Caki2 (cell line): Measurements from ENCODE around the gene USP7. TPM values are rescaled to one million over a fixed set of nuclear protein-coding genes. Genes with fewer than 3 reads are reported as not detected.

ENCODE experiments used
- DNase-seq: peaks from one replicate; pipeline ENCODE4 v3.0.0-alpha.2; 2015; ENCODE audit warnings: low read depth
- in situ Hi-C: cut with HindIII; loops from 2 replicates; pipeline ENCODE4 v1.10.0; 2016; ENCODE audit warnings: low sequenced_read_pairs, low pct_unique_long_range_greater_than_20kb, mixed read lengths
- total RNA-seq: library from RNA; depleted of rRNA; stranded (reverse); fragments of >200 nt; shearing (Covaris generic); gene quantifications from 2 replicates; pipeline ENCODE4 v1.2.3, GENCODE V29; 2014; ENCODE audit warnings: low replicate concordance

USP7 gene
- total RNA-seq, 1 experiment from 2014 or later = 14.9 TPM

DNA sequence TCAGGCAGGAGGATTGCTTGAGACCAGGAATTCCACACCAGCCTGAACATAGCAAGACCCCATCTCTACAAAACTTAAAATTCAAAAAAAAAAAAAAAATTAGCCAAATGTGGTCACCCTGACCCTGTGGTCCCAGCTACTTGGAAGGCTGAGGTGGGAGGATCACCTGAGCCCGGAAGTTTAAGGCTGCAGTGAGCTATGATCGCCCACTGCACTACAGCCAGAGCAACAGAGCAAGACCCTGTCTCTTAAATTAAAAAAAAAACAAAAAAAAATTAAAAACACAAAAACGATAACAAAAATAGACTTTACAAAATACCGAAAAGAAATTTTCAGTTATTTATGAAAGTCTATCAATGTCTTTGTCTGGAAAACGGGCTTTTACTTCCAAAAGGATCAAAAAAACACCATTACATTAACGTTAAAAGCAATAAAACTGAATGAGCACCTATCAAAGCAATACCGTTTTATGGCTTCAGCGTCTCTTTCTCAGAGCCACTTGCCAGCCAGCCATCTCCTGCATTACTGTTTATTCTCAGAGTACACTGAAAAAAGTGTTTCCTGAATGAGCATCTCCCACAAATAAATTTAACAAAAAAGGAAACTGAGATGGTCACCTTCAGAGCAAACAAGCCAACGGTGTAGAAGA, 6.1 kb downstream of the USP7 start:
- in situ Hi-C loops = no loop called here
- DNase-seq = no peak

DNA sequence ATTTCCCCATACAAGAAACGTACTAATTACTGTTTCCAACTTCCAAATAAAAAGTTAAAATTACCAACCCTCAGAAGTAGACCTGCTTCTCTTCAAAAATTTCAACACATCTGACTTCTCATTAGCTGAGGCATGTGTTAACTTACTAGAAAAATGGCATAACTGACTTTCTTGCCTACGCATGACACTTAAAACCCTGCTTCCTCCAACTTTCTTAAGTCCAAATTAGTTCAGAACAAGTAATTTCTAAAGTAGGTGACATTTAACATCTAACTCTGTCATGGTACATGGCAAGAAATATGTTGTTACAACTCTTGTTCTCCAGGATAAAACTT, 6.7 kb downstream of the USP7 start:
- in situ Hi-C loops = no loop called here
- DNase-seq = no peak

DNA sequence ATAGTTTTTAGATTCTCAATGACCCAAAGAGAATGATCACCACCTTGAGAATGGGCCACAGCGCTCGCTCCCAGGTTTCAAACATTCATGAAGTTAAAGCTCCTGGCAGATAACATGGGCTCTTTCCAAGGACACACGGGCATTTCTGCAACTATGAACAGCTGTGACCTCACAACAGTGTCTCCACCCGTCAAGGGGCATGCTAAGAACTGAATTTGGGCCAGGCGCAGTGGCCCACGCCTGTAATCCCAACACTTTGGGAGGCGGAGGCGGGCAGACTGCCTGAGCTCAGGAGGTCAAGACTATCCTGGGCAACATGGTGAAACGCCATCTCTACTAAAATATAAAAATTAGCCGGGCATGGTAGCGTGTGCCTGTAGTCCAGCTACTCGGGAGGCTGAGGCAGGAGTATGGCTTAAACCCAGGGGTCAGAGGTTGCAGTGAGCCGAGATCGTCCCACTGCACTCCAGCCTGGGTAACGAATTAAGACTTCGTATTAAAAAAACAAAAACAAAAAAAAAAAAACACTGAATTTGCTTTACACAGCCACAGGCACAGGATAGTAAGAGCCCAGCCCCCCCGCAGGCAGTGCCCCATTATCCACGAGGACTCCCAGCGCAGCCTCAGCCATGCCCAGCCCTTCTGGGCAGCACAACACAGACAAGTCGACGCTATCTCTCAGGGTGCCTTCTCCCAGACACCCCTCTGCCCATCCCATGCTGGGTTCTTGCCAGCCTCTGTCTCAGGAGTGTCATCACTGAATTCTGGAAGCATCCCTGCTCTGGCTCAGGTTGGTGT, 7.2 kb downstream of the USP7 start:
- no peak for DNase-seq
- in situ Hi-C loops = no loop called here

DNA sequence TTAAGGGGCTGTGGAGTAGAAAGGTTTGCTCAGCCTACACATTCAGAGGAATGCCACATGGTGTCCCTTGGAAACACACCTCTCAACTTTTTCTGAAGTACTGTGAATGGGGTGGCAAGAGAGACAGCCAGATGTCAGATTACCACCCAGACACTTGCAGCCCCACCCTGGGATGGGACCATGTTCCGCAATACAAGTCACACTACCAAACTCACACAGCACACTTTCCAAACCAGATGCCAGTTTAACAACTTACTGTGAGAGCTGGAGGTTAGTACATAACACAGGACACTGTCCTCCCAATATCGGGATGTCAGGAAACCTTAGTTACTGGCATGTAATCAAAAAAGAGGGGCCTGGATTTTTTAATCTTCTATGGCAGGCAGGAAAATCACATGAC, 7.9 kb downstream of the USP7 start:
- in situ Hi-C loops = no loop called here
- no peak for DNase-seq

DNA sequence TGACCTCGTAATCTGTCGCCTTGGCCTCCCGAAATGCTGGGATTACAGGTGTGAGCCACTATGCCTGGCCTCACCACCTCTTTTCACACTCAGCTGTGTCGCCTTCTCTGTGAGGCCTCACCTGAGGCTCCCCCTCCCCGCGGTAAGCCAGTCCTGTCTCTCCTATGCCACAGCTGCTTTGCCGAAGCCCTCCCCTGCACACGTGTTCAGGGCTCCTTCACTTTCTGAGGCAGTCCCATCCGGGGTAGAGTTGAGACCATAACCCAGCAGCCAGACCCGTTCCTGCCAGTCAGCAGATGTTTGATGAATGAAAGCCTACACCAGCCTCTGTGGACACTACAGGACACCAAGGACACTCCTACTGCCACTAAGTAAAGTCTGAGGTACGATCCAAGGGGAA, 10.6 kb downstream of the USP7 start:
- in situ Hi-C loops = no loop called here
- DNase-seq = no peak

DNA sequence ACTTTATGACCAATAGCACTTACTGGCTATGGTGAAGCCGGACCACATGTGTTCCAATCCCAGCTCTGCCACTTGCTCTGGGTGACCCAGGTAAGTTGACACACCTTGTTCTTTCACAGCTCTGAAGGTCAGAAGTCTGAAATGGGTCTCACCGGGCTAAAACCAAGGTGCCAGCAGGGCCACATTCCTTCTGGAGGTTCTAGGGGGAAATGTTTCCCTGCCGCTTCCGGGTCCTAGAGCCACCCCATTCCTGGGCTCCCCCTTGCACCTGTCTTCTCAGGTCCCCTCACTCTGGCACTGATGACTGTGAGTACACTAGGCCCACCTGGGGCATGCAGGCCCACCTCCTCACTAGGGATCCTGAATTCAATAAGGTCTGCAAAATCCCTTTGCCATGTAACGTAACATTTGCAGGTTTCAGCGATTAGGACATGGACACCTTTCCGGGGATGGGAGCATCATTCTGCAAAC, 11.4 kb downstream of the USP7 start:
- no peak for DNase-seq
- in situ Hi-C loops = no loop called here

DNA sequence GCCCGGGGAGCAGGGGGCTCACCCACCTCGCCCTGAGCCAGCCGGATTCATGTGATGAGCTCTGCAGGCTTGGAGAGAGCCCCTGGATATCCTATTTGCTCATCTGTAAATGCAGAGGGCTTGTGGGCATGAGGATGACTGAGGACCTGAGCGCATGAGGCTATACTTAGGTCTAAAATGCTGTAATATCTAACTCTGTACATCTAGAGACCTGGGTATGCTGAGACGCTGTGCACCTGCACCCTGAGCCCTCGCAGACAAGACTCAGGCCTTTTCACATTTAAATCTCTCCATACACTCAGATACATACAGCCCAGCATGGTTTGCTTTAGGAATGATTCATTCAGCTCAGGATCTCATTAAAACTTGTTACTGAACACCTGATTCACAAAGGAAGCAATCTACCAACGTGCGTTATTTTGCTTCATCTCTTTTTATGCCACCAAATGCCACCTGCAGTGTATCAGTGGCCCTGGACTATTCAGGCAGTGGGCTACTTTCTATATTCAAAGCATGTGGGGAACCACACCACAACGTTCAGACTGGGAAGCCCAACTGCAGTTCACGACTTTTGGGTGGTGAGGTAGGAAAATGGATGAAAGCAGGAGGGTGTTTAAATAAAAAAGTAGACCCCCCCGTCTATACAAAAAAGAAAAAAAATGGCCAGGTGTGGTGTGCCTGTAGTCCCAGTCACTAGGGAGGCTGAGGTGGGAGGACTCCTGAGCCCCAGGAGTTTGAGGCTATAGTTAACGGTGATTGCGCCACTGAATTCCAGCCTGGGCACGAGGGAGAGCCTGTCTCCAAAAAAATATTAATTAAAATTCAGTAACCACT, 12.0 kb downstream of the USP7 start:
- no peak for DNase-seq
- in situ Hi-C loops = no loop called here

DNA sequence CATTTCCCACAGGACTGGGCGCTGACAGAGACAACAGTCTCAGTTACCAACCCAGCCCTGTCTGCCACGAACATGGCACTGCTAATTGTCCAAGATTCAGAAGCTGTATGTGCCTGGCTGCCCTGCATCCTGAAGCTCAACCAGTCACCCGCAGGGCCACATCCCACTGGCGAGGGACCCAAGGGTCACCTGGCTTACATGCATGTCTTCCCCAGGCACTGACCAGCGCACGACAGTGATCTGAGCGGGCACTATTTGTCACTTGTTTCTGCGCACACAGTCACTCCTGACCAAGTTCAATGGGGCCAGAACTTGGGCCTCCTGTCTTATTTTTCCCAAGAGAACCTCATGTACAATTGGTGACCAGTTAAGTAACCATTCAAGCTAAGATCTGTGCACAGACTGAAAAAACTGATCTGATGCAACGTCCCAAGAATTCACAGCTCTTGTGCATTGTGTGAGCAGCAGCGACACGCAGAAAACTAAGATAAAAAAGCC, 13.1 kb downstream of the USP7 start:
- no peak for DNase-seq
- in situ Hi-C loops = no loop called here

DNA sequence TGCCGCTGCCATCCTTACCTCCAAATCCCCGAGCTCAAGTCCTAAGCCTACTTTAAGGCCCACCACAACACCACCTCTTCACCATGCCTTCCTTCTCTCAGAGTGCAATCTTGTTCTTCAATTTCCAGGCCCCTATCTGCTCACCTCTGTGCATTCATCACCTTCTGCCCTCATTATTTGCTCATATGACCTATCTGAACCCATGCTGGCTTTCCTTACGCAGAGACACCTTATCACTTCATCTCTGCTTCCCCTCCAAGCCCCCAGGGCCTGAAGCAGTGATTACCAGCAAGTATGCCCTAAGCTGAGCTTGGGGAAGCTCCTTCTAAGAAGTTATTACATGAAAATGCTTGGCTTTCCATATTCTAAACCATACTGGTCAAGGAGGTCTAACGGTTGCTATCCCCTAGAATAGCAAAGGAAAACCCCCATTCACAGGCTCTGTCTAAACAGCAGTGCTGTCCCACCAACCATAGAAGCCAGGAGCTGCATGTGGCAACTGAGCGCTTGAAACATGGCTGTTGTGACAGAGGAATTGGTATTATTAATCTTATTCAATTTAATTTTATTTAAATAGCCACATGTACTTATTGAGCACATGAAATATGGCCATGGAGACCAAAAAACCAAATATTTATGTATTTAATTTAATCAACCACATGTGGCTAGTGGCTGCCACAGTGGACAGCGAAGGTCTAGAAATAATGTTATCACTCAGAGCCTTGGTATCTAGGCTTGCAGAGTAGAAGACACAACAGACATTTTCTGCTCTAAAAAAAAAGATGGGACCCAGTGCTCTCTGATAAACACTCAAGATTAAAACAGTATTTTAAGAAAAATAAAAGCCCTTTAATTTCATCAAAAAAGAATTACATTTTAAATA, 13.9 kb downstream of the USP7 start:
- in situ Hi-C loops = no loop called here
- DNase-seq = no peak

DNA sequence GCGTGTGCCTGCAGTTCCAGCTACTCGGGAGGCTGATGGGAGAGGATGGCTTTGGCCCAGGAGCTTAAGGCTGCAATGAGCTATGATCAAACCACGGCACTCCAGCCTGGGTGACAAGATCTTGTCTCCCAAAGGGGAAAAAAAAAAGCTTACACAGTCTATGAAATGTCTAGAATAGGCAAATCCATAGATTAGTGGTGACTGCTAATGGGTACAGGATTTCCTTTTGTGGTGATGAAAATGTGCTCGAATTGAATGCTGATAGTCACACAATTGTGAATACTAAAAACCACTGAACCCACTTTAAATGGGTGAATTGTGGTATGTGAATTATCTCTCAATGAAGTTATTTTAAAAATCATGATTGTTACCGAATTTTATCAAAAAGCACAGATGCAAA, 14.9 kb downstream of the USP7 start:
- no peak for DNase-seq
- in situ Hi-C loops = no loop called here

DNA sequence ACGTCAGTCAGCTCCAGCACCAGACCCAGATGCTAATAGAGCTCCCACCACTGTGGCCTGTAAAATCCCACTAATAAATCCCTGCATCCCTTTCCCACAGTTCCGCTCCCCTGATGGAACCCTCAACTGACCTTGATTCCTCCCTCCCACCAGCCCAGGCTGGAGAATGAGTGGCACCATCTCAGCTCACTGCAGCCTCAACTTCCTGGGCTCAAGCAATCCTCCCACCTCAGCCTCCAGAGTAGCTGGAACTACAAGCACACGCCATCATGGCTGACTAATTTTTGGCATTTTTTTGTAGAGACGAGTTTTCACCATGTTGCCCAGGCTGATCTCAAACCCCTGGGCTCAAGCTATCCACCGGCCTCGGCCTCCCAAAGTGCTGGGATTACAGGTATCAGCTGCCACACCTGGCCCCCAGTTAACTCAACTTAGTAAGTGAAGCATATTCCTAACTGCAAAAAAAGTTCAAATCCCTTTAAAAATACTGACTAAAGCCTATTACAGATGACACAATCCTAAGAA, 15.6 kb downstream of the USP7 start:
- no peak for DNase-seq
- in situ Hi-C loops = no loop called here

DNA sequence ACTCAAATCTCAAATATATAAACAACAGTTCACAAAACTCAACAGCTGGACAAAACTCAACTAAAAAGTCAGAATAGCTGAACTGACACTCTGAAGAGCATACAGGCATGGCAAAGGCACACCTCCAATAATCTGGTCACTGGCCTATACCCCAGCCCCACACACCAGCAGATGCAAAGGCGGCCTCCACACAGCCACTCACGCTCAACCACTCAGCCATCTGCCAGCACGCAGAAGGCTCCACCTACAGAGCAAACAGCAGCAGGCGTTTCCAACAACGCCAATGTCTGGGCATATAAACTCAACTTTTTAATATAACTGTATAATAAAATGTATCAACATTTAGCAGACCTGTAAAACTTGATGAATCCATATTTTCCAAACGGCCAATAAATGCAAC, 17.2 kb downstream of the USP7 start:
- DNase-seq = no peak
- in situ Hi-C loops = no loop called here

DNA sequence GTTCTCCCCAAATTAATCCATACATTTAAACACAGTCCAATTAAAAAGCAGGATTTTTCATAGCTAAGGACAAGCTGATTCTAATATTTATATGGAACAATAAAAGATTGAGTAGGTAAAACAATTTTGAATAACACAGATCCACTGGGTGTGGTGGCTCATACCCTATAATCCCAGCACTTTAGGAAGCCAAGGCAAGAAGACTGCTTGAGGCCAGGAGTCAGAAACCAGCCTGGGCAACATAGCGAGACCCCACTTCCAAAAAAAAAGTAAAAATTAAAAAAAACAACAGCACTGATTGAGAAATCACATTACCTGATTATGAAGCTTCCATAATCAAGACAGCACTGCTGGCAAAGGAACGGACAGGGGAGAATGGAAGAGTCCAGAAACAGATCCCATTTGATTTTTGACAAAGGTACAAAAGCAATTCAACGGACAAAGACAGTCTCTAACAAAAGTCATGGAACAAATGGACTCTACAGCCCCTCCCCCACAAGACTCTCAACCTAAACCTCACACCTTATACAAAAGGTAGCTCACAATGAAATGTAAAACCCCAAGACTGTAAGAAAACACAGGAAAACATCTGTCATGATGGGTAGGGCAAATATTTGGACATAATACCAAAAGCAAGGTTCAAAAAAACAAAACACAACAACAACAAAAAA, 17.9 kb downstream of the USP7 start:
- in situ Hi-C loops = no loop called here

DNA sequence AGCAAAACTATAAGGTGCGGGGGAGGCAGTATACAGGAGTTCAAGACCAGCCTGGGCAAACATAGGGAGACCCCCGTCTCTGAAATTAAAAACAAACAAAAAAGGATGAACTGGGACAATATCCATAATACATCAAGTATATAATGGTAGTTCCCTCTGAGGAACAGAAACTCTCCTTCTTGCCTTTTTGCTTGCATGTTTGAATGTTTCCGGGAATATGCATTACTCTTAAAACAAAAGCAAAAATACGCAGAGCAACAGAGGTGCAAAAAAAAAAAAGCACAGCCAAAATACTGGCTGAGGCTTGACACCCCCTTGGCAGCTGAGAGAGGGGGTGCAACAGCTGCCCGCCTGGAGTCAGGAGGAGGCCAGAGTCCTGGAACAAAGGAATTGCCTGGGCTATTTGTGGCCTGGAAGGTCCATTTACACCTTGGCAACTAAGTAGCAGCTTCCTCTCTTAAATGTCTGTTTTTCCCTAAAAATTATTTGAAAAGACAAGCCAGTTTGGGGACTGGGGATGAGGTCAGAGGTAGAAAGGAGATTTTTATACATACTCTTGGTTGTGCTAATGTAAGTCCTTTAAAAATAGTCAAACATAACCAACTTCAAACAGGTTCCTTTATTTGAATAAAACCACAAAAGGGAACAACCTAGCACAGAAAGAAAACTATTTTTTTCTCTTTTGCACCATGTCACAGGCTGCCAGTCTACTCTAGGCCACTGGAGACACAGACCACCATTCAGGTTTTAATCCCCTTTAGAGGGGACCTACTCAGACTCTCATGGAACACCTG, 19.5 kb downstream of the USP7 start:
- no peak for DNase-seq
- in situ Hi-C loops = no loop called here

More for the DNA sequence above, 17.9 kb downstream of the USP7 start:
- DNase-seq = no peak

DNA sequence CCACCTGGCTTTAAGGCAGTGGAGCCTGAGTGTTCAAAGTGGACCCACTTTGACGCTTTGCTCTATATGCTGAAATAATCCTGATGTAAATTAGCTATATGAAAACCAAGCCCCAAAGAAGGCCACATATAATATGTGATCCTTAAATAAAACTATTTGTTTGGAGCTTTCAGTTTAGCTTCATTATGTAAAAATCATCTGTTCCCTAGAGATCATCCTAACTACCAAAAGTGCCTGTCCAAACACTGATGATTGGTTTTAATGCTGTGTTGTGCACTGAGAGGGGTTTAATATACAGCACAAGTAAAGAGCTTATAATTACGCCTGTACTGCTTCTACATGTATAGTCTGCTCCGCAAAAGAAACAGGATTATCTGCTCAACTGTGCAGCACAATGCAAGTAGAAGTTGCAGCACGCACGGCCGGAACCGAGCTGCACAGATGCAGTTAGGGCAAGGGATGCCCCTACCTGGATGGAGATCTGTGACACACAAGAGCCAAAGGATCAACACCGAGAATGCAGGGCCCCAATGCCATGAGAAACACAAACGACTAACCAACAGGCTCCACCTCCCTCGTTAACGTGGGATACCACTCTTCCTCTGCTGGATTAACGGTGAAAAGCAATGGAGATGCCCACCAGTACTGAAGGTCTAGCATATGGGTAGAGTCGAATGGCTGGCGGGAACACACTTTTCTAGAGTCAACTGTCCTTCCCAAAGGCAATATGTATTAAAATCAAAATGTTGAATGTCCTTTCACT, 20.5 kb downstream of the USP7 start:
- in situ Hi-C loops = no loop called here
- DNase-seq = no peak

DNA sequence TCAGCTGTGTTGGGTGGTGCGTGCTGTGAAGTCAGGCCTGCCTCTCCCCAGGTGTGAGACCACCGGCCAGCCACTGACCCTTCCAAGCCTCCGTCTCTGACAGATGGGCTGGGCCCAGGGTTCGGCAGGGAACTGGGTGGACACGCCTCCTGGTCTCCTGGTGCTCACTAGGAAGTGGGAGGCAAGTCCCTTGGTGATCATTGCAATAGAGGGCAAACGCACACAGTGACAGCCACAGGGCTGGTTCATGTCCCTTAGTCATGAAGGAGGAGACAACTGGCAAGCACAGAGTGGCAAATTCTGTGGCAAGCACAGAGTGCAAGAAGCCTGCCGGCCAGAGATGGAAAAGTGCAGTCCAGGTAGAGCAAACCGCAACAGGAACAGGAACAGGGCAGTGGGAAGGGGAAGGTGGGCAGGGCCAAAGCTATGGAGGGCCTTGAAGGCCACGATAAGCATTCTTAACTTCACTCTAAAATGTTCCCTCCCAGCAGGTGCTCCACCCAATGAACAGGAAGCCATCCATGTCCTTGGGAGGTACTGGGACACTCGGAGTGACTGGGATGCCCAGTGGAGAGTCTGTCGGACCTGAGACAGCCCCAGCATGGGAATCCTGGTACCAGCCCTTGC, 21.9 kb downstream of the USP7 start:
- no peak for DNase-seq
- in situ Hi-C loops = no loop called here
